GM19438 (cell line): ENCODE measurements around the gene E2F2.
A peak's percentile ranks its signal among the peaks of the same experiment; 100 is the strongest.

Source experiments
- ATAC-seq: cut with Tn5 transposase; IDR thresholded peaks from one replicate; pipeline ENCODE4 v1.9.1; 2021; ENCODE audit warnings: low read depth; ENCODE audit not compliant: unreplicated experiment

The E2F2 gene, protein sequence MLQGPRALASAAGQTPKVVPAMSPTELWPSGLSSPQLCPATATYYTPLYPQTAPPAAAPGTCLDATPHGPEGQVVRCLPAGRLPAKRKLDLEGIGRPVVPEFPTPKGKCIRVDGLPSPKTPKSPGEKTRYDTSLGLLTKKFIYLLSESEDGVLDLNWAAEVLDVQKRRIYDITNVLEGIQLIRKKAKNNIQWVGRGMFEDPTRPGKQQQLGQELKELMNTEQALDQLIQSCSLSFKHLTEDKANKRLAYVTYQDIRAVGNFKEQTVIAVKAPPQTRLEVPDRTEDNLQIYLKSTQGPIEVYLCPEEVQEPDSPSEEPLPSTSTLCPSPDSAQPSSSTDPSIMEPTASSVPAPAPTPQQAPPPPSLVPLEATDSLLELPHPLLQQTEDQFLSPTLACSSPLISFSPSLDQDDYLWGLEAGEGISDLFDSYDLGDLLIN

GRCh38 chr1:23530747-23531561, at the start of gene E2F2:
Gene E2F2, minus strand, starts transcription at chr1:23531233. Its CDS starts 440 bp downstream, at chr1:23530793.
- ATAC-seq = no peak

DNA sequence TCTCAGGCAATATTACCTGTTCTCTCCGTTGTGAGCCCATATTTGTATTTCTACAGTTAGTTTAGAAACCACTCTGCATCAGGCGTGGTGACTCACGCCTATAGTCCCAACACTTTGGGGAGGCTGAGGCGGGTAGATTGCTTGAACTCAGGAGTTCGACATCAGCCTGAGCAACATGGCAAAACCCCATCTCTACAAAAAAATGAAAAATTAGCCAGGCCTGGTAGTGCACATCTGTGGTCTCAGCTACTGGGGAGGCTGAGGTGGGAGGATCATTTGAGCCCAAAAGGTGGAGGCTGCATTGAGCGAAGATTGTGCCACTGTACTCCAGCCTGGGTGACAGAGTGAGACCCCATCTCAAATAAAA, 47.9 kb upstream of the E2F2 start:
- ATAC-seq = no peak

DNA sequence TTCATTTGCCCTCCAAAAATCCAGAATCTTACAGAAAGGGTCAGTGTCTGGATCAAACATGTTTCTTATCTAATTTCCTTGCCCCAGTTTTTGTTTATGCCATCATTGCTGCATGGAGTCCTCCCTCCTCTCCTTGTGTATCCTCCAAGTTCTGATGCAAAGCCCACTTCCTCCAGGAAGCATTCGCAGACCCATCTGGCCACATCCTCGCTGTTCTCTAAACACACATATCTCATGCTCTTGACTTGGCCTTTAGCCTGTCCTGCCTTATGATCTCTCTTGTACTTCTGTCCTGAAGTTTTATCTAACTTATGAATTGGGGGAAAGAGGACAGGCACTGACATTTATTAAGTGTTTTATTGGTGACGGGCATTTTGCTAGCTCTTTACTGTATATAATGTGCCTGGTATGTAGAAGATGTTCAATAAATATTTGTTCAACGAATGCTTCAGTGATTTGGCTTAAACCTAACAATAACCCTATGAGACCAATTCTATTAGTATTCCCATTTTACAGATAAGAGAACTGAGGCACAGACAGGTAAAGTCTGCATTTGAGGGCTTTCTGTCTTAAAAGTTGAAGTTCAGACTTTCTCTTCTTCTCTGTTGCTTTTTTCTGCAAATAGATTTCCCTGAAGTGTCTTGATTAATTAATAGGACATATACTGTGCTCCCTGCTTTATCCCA, 47.4 kb upstream of the E2F2 start:
- no peak for ATAC-seq

DNA sequence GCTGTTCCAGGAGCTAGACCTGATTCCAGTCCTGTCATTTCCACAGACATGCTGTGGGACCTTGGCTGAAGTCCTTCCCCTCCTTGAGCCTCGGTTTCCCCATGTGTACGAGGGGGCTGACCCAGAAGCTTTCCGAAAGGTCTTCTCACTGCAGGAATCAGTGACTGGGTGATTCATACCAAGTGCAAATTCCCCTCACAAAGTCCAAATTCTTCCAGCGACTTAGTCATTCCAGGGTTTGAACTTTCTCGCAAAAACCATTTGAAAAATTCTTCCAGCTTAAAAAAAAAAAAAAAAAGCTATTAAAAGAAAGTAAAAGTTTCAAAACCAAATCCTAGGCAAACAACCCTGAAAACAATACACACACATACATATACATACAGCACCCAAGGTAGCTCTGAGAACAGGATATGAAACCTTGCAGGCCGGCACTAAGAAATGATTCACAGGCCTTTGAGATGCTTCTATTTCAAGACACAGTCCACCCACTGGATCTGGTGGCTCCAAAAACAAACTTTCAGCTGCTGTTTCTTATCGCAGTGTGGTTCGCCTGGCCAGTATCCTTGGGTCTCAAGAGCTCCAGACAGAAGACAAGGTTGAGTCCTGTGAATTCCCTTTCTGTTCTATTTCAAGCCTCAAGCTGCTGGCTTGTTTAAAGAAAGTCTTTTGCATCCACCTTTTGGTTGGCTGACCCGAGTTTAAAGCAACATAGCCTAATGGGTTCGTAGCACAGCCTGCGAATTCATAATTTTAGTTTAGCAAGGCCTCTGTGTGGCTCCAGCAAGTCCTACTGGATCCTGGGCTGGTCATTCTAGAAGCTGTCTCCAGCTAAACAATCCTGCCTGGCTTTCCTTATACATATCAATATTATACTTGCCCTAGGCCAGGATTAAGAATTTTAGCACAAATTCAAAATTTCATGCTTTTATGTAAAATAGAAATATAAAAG, 46.3 kb upstream of the E2F2 start:
- peak; percentile 67 for ATAC-seq

GRCh38 chr1:23576338-23577055, 45.5 kb upstream of the E2F2 start:
- ATAC-seq = no peak

DNA sequence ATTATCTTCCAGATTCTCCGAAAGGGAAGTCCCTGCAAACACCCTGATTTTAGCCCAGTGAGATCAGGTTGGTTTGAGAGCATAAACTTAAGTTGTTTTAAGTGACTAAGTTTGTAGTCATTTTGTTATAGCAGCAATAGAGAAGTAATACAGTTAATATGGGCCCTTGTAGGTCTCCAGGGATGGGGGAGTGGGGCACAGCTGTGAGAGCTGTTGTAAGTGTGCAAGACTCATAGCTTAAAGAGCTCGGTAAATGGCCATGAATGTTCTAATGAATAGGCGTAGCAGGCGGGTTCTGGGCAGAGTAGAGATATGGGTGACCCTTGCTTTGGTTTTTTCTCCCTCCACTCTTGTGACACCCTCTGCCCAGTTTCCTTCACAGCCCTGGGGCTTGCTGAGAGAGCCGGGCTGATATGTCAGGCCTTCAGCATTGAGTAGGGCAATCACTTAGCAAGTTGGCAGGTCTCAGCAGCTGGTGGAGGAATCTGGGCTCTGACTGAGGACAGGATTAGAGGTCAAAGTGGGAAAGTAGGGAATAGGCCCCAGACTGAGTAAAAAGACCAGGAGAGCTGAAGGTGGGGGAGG, 44.3 kb upstream of the E2F2 start:
- ATAC-seq = no peak

DNA sequence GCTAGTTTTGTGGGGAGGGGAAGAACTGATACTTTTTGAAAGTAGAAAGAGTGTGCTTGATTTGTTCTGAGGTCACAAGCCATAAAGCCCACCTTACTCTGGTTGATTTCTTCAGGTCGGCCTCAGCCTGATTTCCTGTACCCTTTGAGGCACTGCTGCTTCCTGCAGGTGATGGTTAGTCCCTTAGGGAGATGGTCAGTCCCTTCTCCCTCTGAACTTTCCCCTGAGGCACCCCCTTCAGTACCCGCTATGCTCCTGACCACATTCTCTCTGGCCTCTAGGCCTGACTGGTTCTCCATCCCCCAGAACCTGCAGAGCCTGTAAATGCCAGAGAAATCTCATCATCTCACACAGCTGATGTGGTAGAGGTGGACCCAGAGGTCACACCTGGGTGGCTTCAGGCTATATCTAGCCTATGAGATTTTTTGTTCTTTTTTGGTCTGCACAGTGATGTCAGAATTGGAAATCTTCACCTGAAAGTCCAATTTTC, 43.3 kb upstream of the E2F2 start:
- peak; percentile 40 for ATAC-seq

GRCh38 chr1:23573574-23574182, 42.6 kb upstream of the E2F2 start:
- ATAC-seq = no peak

DNA sequence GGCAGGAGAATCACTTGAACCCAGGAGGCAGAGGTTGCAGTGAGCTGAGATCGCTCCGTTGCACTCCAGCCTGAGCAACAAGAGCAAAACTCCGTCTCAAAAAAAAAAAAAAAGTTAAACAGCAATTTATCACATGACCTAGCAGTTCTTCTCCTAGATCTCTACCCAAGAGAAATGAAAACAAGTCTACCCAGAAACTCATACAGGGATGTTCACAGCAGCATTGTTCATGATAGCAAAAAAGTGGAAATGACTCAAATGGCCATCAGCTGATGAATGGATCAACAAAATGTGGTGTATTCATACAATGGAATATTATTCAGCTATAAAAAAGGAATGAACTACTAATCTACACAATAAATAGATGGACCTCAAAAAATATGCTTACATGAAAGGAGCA, 40.4 kb upstream of the E2F2 start:
- ATAC-seq = no peak

GRCh38 chr1:23570001-23570691, 39.1 kb upstream of the E2F2 start:
- ATAC-seq = no peak

GRCh38 chr1:23568608-23569383, 37.8 kb upstream of the E2F2 start:
- no peak for ATAC-seq

DNA sequence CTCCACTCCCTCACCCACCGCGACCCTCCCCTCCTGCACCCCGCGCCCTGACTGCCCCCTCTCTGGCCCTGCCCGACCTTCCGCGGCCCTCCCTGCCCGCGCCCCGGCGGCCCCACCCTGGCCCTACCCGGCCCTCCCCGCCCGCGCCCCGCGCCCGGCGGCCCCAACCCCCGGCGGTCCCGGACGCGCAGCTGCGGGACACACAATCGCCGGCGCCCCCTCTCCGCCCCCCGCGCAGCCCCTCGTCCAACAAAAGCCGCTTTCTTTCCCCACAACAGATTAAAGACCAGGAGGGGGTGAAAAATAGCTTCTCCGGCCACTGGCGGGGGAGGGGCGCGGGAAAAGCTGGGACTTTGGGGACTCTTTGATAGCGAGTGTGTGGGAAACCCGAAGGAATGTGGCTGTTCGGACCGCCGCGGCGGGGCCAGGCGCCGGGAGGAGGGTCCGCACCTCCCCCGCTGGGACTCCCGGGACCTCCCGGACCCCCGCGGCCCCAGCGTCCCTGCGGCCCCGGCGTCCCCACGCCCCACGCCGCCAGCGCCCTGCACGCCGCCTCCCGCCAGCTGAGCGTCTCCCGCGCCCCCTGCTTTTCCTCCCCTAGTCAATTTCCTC, 37.1 kb upstream of the E2F2 start:
- ATAC-seq = no peak

DNA sequence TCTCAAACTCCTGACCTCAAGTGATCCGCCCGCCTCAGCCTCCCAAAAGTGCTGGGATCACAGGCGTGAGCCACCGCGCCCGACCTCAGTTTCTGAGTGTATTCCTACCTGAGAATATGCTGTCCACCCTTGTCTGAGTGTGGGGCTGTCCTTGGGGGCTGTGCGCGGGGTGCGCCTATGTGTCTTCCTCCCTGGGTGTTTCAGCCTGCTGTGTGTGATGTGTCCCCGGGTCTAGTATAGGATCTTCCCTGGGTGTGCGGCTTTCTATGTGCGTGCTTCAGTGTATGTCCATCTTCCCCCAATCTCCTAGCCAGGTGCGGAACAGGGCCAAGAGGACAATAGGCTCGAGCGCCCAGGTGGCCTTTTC, 36.6 kb upstream of the E2F2 start:
- no peak for ATAC-seq

GRCh38 chr1:23566304-23566703, 35.3 kb upstream of the E2F2 start:
- ATAC-seq = no peak

DNA sequence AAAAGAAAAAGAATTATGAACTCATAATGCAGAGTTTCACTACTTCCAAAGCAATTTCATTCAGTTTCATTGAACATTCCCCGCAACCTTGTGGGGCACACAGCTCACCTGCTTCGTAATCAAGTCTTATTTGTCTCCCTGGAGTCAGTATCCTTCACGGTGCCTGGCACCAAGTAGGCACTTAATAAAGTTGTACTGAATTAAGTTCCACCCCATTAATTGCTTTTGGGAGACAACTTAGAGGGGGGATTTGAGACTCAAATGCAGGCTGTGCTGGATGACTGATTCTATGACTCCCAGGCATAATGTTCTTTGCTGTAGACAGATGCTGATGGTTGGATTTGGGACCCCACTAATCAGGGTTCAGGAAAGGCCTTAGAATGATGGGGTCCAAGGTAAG, 34.7 kb upstream of the E2F2 start:
- no peak for ATAC-seq

- ATAC-seq = no peak
These were observed 33.6 kb upstream of the E2F2 start for GRCh38 chr1:23564529-23565122.
